ENCODE measurements around the gene PTCSC3. TPM values are rescaled to one million over a fixed set of nuclear protein-coding genes. Genes with fewer than 3 reads are reported as not detected.

PTCSC3 gene
- total and polyA plus RNA-seq, 9 of the 15 experiments (the other 6 are each of a cell fraction or from before 2014, with no cell fraction given): not detected

DNA sequence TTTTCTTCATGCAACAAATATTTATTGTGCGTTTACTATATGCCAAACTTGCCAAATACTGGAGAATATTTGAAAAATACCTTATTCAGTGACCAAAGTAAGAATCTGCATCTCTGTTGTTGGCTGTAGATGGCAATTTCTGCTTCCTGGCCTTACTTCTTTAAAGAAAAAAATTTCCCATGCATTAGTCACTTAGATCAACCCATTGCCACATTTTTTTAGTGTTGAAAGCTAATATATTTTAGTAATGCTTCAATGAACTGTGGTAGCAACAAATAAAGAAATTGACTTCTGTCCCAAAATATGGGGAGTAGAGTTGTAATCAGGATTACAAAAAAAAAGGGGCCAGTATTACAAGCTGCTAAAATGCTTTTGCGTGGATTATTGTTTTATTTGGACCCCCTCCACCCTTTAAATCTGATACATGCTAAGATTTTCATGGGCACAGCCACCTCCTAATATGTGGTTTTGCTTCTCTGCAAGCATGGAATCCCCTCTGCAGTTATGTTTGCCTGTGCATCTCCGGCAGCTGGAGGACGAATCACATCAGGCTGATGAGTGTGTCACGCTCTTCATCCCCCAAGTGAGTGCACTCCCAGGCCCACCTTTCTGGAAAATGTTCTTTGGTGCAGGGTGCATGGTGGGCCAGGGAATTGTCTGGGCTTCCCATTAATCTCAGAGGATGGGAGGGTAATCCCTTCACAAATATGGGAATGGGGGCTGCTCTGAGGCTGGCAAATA, 38.1 kb upstream of the PTCSC3 start (continued):
- TF ChIP-seq ZBTB49 (CRISPR knock-in tag; IDR thresholded peaks at IDR 0.05; ENCODE audit: borderline replicate concordance): no peak
- TF ChIP-seq CTBP1 (IDR thresholded peaks at IDR 0.05; ENCODE audit: borderline replicate concordance): no peak
- TF ChIP-seq, protein P1, sequence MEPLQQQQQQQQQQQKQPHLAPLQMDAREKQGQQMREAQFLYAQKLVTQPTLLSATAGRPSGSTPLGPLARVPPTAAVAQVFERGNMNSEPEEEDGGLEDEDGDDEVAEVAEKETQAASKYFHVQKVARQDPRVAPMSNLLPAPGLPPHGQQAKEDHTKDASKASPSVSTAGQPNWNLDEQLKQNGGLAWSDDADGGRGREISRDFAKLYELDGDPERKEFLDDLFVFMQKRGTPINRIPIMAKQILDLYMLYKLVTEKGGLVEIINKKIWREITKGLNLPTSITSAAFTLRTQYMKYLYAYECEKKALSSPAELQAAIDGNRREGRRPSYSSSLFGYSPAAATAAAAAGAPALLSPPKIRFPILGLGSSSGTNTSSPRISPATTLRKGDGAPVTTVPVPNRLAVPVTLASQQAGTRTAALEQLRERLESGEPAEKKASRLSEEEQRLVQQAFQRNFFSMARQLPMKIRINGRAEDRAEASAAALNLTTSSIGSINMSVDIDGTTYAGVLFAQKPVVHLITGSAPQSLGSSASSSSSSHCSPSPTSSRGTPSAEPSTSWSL (CRISPR knock-in tag; IDR thresholded peaks at IDR 0.05; ENCODE audit: borderline replicate concordance): no peak
- no peak for TF ChIP-seq ATF2 (CRISPR knock-in tag; IDR thresholded peaks at IDR 0.05)
- no peak for TF ChIP-seq PTBP1 (IDR thresholded peaks at IDR 0.05; ENCODE audit: low read depth, low read length)
- no peak for TF ChIP-seq ZNF263 (CRISPR knock-in tag; IDR thresholded peaks at IDR 0.05; ENCODE audit: borderline replicate concordance)

Data from K562 (cell line).